Vagina (tissue), 2 donors: ENCODE results near the gene DIS3. TPM values are rescaled to one million over a fixed set of nuclear protein-coding genes. Genes with fewer than 3 reads are reported as not detected.
"Not testable (repeated sequence)": the region's sequence is repeated elsewhere in the genome, so short reads cannot be mapped to it uniquely, and the experiment has no call there.

Experiments
- DNase-seq, 2 donors: peaks; one replicate each; pipeline ENCODE4 v3.0.0-alpha.2; 2017; ENCODE audit errors: extremely low spot score in 2 of 2
- H3K27ac ChIP-seq: fragments of 200-600 bp; sonication (generic); one replicate; pipeline ENCODE4 v1.5.1; 2019
- H3K27me3 ChIP-seq: fragments of 200-600 bp; sonication (generic); one replicate; pipeline ENCODE4 v1.5.1; 2019
- H3K36me3 ChIP-seq, 2 donors: fragments of 200-600 bp; sonication (generic); one replicate each; pipeline ENCODE4 v1.5.1; 2017 to 2019
- H3K4me1 ChIP-seq: fragments of 200-600 bp; sonication (generic); one replicate; pipeline ENCODE4 v1.5.1; 2019
- H3K4me3 ChIP-seq, 2 donors: fragments of 200-600 bp; sonication (generic); 1 replicate in 1 of 2; 2 replicates in 1 of 2; pipeline ENCODE4 v1.5.1; 2016 to 2019
- H3K9me3 ChIP-seq: fragments of 200-600 bp; sonication (generic); one replicate; pipeline ENCODE4 v1.5.1; 2019
- CTCF ChIP-seq, 3 experiments: fragments of 450-650 bp in 2 of 3; fragments of 200-600 bp in 1 of 3; sonication (generic) in 1 of 3; IDR thresholded peaks; one replicate each; pipeline ENCODE4 v1.5.1; 2017 to 2019; ENCODE audit warnings: antibody characterized with exemption in 3 of 3, mild to moderate bottlenecking in 2 of 3, moderate library complexity in 2 of 3
- POLR2A ChIP-seq, 2 donors: fragments of 450-650 bp; IDR thresholded peaks; one replicate each; pipeline ENCODE4 v1.6.1; 2017; ENCODE audit warnings: antibody characterized with exemption in 2 of 2, mild to moderate bottlenecking in 2 of 2, moderate library complexity in 2 of 2
- POLR2AphosphoS5 ChIP-seq, 2 donors: sonication (generic); formaldehyde crosslinking; IDR thresholded peaks; one replicate each; pipeline ENCODE4 v1.9.0; 2017; ENCODE audit warnings: antibody characterized with exemption in 2 of 2, mild to moderate bottlenecking in 2 of 2, low read depth in 1 of 2; ENCODE audit not compliant: insufficient read depth in 1 of 2
- intact Hi-C: fragments of 100-400 bp; cut with DNase I; formaldehyde crosslinking; loops from one replicate; pipeline ENCODE4 v1.15.1; 2023
- small RNA-seq: library from RNA; depleted of rRNA; stranded (forward); fragments of <200 nt; gene quantifications from one replicate; pipeline ENCODE3, GENCODE V24; 2016
- total RNA-seq: library from RNA; depleted of rRNA; stranded (reverse); fragments of >200 nt; gene quantifications from one replicate; pipeline ENCODE4 v1.2.3, GENCODE V29; 2016

The DIS3 gene
- total RNA-seq, 1 donor from 2014 or later: 19.4 TPM

- intact Hi-C loops: loop anchor here (10.0 kb wide), 1 partner anchor 57 kb away; the partner anchor contains the start of genes DIS3 and PIBF1
- H3K27ac ChIP-seq: peak within 1 kb of the TSS; percentile 50
- no peaks in the 10 kb centered on the region for H3K36me3 ChIP-seq
These were observed 54.0 kb downstream of the DIS3 start, which contains the start of the genes BORA and MZT1 for GRCh38 chr13:72727417-72728289. Gene BORA (plus strand): TSS chr13:72727923. CDS start chr13:72728941, 1,018 bp downstream. Gene MZT1 (minus strand): TSS chr13:72727629. CDS start chr13:72727602, 27 bp downstream.

GRCh38 chr13:72726726-72727416 is 54.8 kb downstream of the DIS3 start:
- H3K27ac ChIP-seq: peak overlapping the region; percentile 34
- TF ChIP-seq CTCF (IDR thresholded peaks at IDR 0.05) (no peak), POLR2A (IDR thresholded peaks at IDR 0.05) (no peak), POLR2AphosphoS5 (IDR thresholded peaks at IDR 0.05; ENCODE audit: insufficient read depth in 1 of 2, low read depth in 1 of 2) (no peak)
- H3K36me3 ChIP-seq: no peaks in the 10 kb centered on the region
- intact Hi-C loops: loop anchor here (10.0 kb wide), 1 partner anchor 58 kb away; the partner anchor contains the start of genes DIS3 and PIBF1
- H3K27me3 ChIP-seq: no peaks in the 10 kb centered on the region
- peak overlapping the region; percentile 73 to 95 for H3K4me3 ChIP-seq
- peaks cover 21% of the 10 kb centered on the region for H3K4me1 ChIP-seq
- DNase-seq: no peak
- H3K9me3 ChIP-seq: no peaks in the 10 kb centered on the region

More at GRCh38 chr13:72727417-72728289, 54.0 kb downstream of the DIS3 start, which contains the start of the genes BORA and MZT1:
- H3K27me3 ChIP-seq: no peaks in the 10 kb centered on the region
- peak in 1 of 2 donors; percentile 95 for DNase-seq
- TF ChIP-seq CTCF (IDR thresholded peaks at IDR 0.05) (no peak), POLR2AphosphoS5 (IDR thresholded peaks at IDR 0.05; ENCODE audit: insufficient read depth in 1 of 2, low read depth in 1 of 2) (peak; percentile 81 to 87), POLR2A (IDR thresholded peaks at IDR 0.05) (no peak)
- H3K4me1 ChIP-seq: peaks cover 21% of the 10 kb centered on the region
- H3K4me3 ChIP-seq: peak within 1 kb of the TSS; percentile 73 to 95
- no peaks in the 10 kb centered on the region for H3K9me3 ChIP-seq

GRCh38 chr13:72726185-72726584 is 55.5 kb downstream of the DIS3 start:
- not testable (repeated sequence) for H3K36me3 ChIP-seq, DNase-seq, H3K27me3 ChIP-seq, H3K9me3 ChIP-seq, H3K27ac ChIP-seq
- intact Hi-C loops: loop anchor here (10.0 kb wide), 1 partner anchor 59 kb away; the partner anchor contains the start of genes DIS3 and PIBF1
- peak overlapping the region in 1 of 2 donors; percentile 73 for H3K4me3 ChIP-seq
- H3K4me1 ChIP-seq: peaks cover 21% of the 10 kb centered on the region

DNA sequence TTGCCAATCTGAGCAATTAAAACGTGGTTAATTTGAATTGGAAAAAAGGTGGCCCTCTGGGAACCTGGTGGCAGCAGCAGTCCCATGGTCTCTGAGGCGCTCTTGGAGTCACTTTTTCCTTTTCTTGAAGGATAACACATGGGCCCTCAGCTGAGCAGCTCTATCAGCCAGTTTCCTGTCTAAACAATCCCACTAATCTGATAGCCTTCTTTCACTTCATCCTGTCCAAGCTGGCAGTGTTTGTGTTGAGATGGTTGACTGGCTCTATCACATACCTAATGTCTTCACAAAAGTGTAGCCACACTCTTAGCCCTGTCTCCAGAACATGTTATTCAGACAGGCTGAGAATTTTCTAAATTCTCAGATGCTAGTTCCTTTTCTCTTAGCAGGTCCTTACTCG is 64.9 kb downstream of the DIS3 start:
- intact Hi-C loops: no loop called here
- H3K27me3 ChIP-seq: no peaks in the 10 kb centered on the region
- peaks cover 0 to 30% of the 10 kb centered on the region in 2 donors for H3K36me3 ChIP-seq
- H3K4me3 ChIP-seq: no peak overlapping the region
- H3K27ac ChIP-seq: no peak overlapping the region
- DNase-seq: no peak
- no peaks in the 10 kb centered on the region for H3K4me1 ChIP-seq
- H3K9me3 ChIP-seq: no peaks in the 10 kb centered on the region
- no peak for TF ChIP-seq POLR2A (IDR thresholded peaks at IDR 0.05)
- no peak for TF ChIP-seq POLR2AphosphoS5 (IDR thresholded peaks at IDR 0.05; ENCODE audit: insufficient read depth in 1 of 2, low read depth in 1 of 2)
- no peak for TF ChIP-seq CTCF (IDR thresholded peaks at IDR 0.05)

Small RNAs within 50 kb of the gene (small RNA-seq; reads per million reads assigned to genes)
- gene RNU6-80P: not detected

Other genes starting within 250 kb of the DIS3 start
- gene MZT1, start 54.3 kb downstream of the DIS3 start, total RNA-seq: 3.2 TPM
- 1.7 TPM for gene BORA, start 54.0 kb downstream of the DIS3 start, total RNA-seq
- 16.9 TPM for gene PIBF1, start 233 bp upstream of the DIS3 start, total RNA-seq